Measurements from ENCODE around the gene ISY1.
"Not testable (repeated sequence)": the region's sequence is repeated elsewhere in the genome, so short reads cannot be mapped to it uniquely, and the experiment has no call there.

The ISY1 gene

GRCh38 chr3:129095285-129095684, 65.6 kb downstream of the ISY1 start:
- DNase-seq (ENCODE audit: insufficient read length, low spot score) (no peak), FAIRE-seq (no peak)

- not testable (repeated sequence) for DNase-seq (ENCODE audit: insufficient read length, low spot score); FAIRE-seq
These were observed 72.6 kb downstream of the ISY1 start for GRCh38 chr3:129088312-129088711.

GRCh38 chr3:129087904-129088303, 73.0 kb downstream of the ISY1 start:
- FAIRE-seq, result peak; percentile 69
- DNase-seq (ENCODE audit: insufficient read length, low spot score), result not testable (repeated sequence)

DNA sequence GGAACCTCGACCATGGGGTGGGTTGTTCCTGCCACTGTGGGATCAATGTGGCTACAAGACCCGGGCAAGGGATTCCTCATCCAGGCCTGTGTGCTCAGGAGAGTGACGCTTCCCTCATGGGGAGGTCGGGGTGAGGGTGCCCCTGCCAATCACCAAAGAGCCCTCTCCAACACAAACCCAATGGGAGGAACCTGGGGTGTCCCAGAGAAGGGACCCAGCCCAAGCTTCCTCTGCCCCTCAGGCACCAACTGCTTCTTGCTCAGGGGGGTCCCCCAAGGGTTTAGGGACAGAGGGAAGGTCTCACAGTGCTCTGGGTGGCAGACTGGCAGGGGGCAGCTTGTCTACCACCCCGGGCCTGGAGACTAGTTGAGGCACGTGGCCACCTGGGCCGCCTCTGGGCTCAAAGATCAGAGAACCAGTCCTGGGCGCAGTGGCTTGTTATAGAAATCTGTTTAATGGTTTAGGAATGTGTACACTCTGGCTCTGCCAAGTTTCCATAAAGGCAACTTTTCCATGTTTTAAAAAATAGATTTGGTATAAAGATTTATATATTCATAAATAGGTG, 73.6 kb downstream of the ISY1 start:
- FAIRE-seq (no peak), DNase-seq (ENCODE audit: insufficient read length, low spot score) (no peak)

DNA sequence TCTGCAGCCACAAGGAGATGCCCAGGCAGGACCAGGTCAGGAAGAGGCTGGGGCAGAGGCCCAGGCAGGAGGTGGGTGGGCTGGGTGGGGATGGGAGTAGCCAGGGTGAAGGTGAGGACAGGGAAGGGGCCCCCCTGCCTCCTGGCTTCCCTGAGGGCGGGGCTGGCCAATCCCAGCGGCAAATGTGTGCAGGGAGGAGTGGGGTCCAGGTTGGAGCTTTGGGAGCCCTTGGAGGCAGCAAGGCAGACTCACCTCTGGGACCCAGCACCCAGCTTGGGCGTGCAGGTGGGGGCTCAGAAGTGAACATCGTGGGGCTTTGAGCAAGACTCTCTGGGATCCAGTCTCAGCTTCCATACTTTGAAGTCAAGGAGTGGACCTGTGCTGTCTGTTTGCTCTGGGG, 75.0 kb downstream of the ISY1 start:
- no peak for DNase-seq (ENCODE audit: insufficient read length, low spot score)
- FAIRE-seq, result no peak

GRCh38 chr3:129085165-129085715, 75.6 kb downstream of the ISY1 start:
- DNase-seq (ENCODE audit: insufficient read length, low spot score) (no peak), FAIRE-seq (no peak)

GRCh38 chr3:129084501-129084900, 76.4 kb downstream of the ISY1 start:
- no peak for DNase-seq (ENCODE audit: insufficient read length, low spot score)
- FAIRE-seq, result no peak

DNA sequence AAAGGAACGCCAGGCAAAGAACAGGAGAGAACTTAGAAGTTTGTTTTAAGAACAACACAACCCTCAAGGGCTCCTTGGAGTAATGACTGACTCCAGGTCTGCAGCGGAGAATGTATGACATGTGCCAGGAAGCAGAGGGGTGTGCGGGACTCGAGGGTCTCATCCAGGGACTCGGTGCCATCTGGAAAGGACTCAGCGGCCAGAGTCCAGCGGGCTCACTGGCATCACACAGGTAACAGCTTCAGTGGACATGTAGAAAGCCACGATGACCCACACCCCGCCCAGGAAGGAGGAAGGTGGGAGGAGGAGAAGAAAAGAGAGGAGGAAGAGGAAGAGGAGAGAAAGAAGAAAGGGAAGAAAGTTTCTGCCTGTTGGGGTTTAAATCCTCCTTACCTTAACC, 78.8 kb downstream of the ISY1 start:
- DNase-seq (ENCODE audit: insufficient read length, low spot score), result no peak
- FAIRE-seq, result no peak

- no peak for FAIRE-seq
- no peak for DNase-seq (ENCODE audit: insufficient read length, low spot score)
These were observed 79.4 kb downstream of the ISY1 start for GRCh38 chr3:129081503-129081902.

GRCh38 chr3:129078510-129078909, 82.4 kb downstream of the ISY1 start:
- no peak for DNase-seq (ENCODE audit: insufficient read length, low spot score)
- FAIRE-seq, result no peak
